ENCODE data around the gene HPDL.

Gene HPDL

DNA sequence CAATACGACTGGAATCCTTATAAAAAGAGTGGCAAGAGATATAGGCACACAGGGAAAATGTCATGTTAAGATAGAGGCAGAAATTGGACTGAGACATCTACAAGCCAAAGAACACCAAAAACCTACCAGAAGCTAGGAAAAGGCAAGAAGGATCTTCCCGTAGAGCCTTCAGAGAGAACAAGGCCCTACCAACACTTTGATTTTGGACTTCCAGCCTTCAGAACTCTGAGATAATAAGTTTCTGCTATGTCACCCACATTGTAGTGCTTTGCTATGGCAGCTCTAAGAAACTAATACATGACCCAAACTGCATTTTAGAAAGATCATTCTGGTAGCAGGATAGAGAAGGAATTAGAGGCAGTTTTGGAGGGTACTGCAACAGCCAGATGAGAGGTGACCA lies 37.6 kb downstream of the HPDL start:
- ATAC-seq, result no peak
- TF ChIP-seq ARNTL (CRISPR knock-in tag; IDR thresholded peaks at IDR 0.05; ENCODE audit: borderline replicate concordance, low read depth) (no peak), SNAI2 (CRISPR knock-in tag; IDR thresholded peaks at IDR 0.05) (no peak), ISL1 (CRISPR knock-in tag; IDR thresholded peaks at IDR 0.05) (no peak), ZNF8 (CRISPR knock-in tag; IDR thresholded peaks at IDR 0.05) (no peak), TCF4 (CRISPR knock-in tag; IDR thresholded peaks at IDR 0.05; ENCODE audit: borderline replicate concordance) (no peak), OSR1 (CRISPR knock-in tag; IDR thresholded peaks at IDR 0.05) (no peak), ZFP30 (CRISPR knock-in tag; IDR thresholded peaks at IDR 0.05) (no peak), BACH2 (CRISPR knock-in tag; IDR thresholded peaks at IDR 0.05; ENCODE audit: borderline replicate concordance) (no peak), ZFP3 (CRISPR knock-in tag; IDR thresholded peaks at IDR 0.05) (no peak), TOX (CRISPR knock-in tag; IDR thresholded peaks at IDR 0.05; ENCODE audit: borderline replicate concordance) (no peak), RARB (CRISPR knock-in tag; IDR thresholded peaks at IDR 0.05) (no peak), CSRNP3 (CRISPR knock-in tag; IDR thresholded peaks at IDR 0.05) (no peak), PPARA (CRISPR knock-in tag; IDR thresholded peaks at IDR 0.05; ENCODE audit: borderline replicate concordance) (no peak), TSHZ2 (CRISPR knock-in tag; IDR thresholded peaks at IDR 0.05) (no peak)
- TF ChIP-seq, protein P1, sequence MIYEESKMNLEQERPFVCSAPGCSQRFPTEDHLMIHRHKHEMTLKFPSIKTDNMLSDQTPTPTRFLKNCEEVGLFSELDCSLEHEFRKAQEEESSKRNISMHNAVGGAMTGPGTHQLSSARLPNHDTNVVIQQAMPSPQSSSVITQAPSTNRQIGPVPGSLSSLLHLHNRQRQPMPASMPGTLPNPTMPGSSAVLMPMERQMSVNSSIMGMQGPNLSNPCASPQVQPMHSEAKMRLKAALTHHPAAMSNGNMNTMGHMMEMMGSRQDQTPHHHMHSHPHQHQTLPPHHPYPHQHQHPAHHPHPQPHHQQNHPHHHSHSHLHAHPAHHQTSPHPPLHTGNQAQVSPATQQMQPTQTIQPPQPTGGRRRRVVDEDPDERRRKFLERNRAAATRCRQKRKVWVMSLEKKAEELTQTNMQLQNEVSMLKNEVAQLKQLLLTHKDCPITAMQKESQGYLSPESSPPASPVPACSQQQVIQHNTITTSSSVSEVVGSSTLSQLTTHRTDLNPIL (CRISPR knock-in tag; IDR thresholded peaks at IDR 0.05; ENCODE audit: low read depth), result no peak

DNA sequence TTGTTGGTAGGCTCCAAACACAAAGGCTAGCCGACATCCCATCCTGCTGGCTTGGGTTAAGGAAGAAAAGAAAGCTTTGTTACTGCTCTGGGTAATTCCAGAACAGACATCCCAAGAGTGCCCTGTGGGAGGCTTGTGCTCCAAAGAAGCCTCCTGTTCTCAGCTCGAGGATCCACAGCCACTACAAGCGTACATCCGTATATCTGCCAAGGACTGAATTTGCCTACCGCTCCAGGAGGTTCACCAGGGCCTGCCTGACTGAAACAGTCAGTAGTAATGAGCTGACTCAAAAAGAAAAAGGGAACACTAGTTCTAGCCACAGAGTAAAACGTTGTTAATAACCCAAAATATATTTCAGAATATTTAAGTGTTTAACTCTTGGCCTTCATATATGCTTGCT lies 38.4 kb downstream of the HPDL start:
- no peak for ATAC-seq
- TF ChIP-seq TOX (CRISPR knock-in tag; IDR thresholded peaks at IDR 0.05; ENCODE audit: borderline replicate concordance), result no peak
- TF ChIP-seq, protein P1 (CRISPR knock-in tag; IDR thresholded peaks at IDR 0.05; ENCODE audit: low read depth), result no peak
- no peak for TF ChIP-seq ARNTL (CRISPR knock-in tag; IDR thresholded peaks at IDR 0.05; ENCODE audit: borderline replicate concordance, low read depth)
- TF ChIP-seq ZFP30 (CRISPR knock-in tag; IDR thresholded peaks at IDR 0.05), result no peak
- TF ChIP-seq, protein P2, sequence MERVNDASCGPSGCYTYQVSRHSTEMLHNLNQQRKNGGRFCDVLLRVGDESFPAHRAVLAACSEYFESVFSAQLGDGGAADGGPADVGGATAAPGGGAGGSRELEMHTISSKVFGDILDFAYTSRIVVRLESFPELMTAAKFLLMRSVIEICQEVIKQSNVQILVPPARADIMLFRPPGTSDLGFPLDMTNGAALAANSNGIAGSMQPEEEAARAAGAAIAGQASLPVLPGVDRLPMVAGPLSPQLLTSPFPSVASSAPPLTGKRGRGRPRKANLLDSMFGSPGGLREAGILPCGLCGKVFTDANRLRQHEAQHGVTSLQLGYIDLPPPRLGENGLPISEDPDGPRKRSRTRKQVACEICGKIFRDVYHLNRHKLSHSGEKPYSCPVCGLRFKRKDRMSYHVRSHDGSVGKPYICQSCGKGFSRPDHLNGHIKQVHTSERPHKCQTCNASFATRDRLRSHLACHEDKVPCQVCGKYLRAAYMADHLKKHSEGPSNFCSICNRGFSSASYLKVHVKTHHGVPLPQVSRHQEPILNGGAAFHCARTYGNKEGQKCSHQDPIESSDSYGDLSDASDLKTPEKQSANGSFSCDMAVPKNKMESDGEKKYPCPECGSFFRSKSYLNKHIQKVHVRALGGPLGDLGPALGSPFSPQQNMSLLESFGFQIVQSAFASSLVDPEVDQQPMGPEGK (CRISPR knock-in tag; IDR thresholded peaks at IDR 0.05; ENCODE audit: borderline replicate concordance), result no peak
- TF ChIP-seq BACH2 (CRISPR knock-in tag; IDR thresholded peaks at IDR 0.05; ENCODE audit: borderline replicate concordance), result no peak
- TF ChIP-seq ZNF70 (CRISPR knock-in tag; IDR thresholded peaks at IDR 0.05), result no peak
- no peak for TF ChIP-seq CSRNP3 (CRISPR knock-in tag; IDR thresholded peaks at IDR 0.05)
- no peak for TF ChIP-seq OSR1 (CRISPR knock-in tag; IDR thresholded peaks at IDR 0.05)
- no peak for TF ChIP-seq ZNF565 (CRISPR knock-in tag; conservative IDR thresholded peaks at IDR 0.05; ENCODE audit: low read depth)
- no peak for TF ChIP-seq CSDC2 (CRISPR knock-in tag; IDR thresholded peaks at IDR 0.05)
- TF ChIP-seq SNAI2 (CRISPR knock-in tag; IDR thresholded peaks at IDR 0.05), result no peak
- no peak for TF ChIP-seq TSHZ2 (CRISPR knock-in tag; IDR thresholded peaks at IDR 0.05)

All from SK-N-SH treated with all-trans-retinoic acid at 6 μM for 48 hours (cell line).